ENCODE results near the gene SSR1.

The SSR1 gene

GRCh38 chr6:7258231-7258763 lies 54.7 kb downstream of the SSR1 start:
- no peak for DNase-seq (ENCODE audit: low read depth)

DNA sequence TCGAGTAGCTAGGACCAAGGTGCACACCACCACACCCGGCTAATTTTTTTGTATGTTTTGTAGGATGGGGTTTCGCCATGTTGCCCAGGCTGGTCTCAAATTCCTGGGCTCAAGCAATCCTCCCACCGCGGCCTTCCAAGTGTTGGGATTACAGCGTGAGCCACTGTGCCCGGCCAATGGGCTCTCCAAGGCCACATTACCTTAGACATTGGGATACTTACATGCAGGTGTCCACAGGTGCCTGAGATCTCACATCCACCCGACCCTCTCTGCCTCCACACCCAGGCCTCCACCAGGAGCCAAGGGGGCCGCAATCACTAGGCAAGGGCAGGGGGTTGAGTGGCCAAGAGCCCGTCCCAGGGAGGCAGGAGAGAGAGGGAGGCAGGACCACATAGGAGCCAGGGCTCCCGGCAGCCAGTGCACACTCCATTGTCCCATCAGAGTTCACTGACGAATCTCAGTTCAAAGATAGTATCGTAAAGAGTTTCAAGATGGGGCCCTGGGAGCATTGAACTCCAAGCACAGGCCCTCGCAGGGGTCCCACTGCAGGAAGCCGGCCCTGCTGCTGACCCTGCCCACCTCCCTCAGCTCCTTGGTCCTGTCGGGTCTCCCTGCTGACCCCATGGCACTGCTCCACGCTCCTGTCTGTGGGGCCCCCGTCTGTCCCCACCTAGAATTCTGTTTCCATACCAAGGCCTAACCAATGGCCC lies 55.3 kb downstream of the SSR1 start:
- no peak for DNase-seq (ENCODE audit: low read depth)

DNA sequence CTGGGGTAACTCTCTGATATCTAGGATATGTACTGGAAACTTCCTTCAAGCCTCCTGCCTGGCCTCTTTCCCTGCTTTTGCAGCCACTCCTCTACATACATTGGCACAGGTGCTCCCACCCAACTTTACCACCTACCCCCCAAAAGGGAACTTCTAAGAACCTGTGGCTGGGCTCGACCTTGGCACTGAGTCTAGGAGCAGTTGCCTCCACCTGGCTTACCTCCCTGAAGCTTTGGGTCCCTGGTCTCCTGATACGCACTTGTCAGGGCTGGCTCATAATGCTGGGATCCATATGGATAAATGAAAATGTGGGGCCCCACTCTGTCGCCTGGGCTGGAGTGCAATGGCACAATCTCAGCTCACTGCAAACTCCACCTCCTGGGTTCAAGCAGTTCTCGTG lies 56.2 kb downstream of the SSR1 start:
- no peak for DNase-seq (ENCODE audit: low read depth)

- DNase-seq (ENCODE audit: low read depth): no peak
Measured at GRCh38 chr6:7255918-7256317, 57.1 kb downstream of the SSR1 start.

DNA sequence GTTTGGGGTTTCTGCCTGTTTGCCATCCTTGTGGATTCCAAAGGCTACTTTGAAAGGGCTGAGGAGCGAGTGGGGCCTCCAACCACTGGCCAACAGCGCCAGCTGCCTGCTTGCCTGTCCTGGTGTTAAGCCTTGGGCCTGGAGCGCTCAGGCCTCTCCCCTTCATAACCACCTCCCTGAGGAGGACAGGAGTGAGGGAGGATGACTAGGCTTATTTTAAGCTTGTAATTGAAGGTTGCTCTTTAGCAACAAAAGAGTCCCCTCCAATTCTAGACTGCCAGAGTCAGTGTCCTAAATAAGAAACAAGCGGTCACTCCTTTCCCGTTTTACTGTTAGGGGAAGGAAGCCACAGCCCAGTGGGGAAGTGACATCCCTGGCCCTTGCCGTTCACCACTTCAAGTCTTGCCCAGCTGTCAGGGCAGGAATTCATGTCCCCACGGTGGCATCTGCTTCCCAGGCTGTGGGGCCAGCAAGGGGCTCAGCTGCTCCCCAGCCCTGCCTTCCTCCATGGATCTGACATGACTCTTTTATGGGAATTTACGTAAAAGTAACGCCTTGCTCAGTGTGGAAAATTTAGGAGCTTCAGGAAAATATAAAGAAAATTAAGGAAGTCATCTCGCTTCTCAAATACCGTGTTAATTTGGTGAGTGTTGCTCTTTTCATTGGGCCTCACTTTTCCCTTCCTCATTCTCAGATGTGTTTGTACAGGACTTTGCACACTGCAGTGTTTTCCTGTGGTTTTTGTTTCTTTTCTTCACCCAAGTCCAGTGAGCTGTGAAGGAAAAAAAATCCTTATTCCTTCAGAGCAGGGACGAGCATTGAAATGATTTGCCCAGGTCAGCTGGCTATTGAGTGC lies 57.8 kb downstream of the SSR1 start:
- no peak for DNase-seq (ENCODE audit: low read depth)

DNA sequence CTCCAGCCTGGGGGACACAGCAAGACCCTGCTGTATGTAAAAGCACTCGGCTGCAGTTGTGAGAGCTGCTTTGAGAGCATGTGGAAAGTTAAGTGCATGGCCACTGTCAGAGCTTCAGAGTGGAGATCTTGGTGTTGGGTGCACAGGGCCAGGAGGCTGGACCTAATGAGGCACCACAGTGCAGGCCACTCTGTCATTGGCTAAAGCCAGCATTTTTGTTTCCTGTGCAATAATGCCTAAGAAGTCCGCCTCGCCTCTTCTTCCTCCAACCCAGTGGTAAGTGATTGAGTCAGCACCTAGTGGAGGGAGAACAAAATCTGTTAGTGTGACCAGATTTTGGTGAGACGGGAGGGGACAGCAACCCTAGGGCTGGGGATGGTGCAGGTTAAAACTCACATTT lies 60.6 kb downstream of the SSR1 start:
- no peak for DNase-seq (ENCODE audit: low read depth)

GRCh38 chr6:7251646-7252260 lies 61.2 kb downstream of the SSR1 start:
- no peak for DNase-seq (ENCODE audit: low read depth)

DNA sequence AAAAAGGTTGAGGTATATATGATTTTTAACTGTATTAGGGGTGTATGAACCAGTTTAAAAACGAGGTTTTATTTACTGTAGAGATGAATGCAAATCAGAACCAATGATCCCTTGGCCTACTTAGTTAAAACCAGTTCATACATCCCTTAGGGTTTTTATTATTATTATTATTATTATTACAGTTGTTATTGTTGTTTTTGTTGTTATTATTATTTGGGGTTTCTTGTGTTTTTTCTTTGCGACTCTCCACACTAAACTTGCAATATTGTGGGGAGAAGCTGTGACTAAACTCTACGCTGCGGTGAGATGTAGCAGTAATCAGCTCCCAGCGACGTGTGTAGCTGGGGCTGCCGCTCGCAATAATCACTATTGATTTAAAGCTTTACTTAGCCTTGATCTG lies 62.2 kb downstream of the SSR1 start:
- DNase-seq (ENCODE audit: low read depth): no peak

DNA sequence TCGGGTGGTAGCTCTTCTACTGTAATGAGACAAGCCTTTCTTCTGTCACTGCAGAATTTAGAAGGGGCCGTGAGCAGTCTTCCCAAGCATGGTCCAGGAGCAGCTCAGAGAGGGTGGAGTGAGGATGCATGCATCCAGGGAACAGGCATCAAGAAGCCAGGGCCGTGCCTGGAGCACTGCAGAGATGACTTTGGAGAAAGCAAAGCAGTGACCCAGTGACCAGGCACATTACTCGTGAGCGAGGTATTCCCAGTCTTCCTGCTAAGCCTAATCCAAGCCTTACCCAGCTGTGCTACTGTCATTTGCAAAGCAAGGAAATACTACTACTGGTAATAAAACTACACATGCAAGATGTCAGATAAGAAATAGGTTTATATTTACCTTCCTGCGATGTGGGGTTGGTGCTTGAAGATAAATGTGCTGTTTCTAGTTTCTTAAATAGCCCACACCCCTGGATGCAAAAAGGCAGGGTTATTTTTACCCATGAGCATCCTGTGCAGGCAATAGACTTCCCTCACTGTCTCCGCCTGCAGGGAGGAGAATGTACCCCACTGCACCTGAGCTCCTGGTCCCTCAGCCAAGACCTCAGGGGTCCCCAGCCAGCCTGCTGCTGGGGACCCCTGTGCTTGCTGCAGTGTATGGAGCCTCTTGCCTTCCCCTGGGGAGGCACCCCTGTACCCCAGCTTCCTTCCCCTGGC lies 62.9 kb downstream of the SSR1 start:
- DNase-seq (ENCODE audit: low read depth): no peak

DNA sequence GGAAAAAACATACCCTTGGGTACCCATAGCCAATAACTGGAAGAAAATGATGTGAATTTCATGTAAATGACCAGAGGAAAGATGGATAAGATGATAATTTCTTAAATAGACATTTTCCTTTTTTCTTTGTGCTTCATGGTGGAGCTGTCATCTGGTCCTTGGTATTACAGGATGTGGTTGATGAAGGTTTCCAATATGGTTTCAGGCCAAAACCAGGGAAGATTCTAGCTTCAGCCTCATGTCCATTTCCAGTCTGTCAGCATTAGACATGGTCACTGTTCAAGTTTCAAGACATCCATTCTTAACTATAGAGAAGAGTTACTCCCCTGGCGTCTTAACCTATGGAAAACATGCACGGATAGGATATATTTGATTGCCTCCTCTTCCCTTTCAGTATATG lies 63.6 kb downstream of the SSR1 start:
- DNase-seq (ENCODE audit: low read depth): no peak

- DNase-seq (ENCODE audit: low read depth): no peak
Measured at GRCh38 chr6:7247828-7248227, 65.2 kb downstream of the SSR1 start.

- no peak for DNase-seq (ENCODE audit: low read depth)
Measured at GRCh38 chr6:7247179-7247456, 65.9 kb downstream of the SSR1 start.

DNA sequence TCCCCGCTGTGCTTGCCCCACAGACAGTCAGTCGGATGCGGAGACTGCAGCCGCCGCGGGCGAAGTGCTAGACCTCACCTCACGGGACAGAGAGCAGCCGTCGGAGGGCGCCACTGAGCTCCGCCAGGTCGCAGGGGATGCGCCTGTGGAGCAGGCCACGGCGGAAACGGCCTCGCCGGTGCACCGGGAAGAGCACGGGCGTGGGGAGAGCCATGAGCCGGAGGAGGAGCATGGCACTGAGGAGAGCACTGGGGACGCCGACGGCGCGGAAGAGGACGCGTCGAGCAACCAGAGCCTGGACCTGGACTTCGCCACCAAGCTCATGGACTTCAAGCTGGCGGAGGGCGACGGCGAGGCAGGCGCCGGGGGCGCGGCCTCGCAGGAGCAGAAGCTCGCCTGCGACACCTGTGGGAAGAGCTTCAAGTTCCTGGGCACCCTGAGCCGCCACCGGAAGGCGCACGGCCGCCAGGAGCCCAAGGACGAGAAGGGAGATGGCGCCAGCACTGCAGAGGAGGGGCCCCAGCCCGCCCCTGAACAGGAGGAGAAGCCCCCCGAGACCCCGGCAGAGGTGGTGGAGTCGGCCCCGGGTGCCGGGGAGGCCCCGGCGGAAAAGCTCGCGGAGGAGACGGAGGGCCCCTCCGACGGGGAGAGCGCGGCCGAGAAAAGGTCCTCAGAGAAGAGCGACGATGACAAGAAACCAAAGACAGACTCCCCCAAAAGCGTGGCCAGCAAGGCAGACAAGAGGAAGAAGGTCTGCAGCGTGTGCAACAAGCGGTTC lies 66.4 kb downstream of the SSR1 start:
- no peak for DNase-seq (ENCODE audit: low read depth)

DNA sequence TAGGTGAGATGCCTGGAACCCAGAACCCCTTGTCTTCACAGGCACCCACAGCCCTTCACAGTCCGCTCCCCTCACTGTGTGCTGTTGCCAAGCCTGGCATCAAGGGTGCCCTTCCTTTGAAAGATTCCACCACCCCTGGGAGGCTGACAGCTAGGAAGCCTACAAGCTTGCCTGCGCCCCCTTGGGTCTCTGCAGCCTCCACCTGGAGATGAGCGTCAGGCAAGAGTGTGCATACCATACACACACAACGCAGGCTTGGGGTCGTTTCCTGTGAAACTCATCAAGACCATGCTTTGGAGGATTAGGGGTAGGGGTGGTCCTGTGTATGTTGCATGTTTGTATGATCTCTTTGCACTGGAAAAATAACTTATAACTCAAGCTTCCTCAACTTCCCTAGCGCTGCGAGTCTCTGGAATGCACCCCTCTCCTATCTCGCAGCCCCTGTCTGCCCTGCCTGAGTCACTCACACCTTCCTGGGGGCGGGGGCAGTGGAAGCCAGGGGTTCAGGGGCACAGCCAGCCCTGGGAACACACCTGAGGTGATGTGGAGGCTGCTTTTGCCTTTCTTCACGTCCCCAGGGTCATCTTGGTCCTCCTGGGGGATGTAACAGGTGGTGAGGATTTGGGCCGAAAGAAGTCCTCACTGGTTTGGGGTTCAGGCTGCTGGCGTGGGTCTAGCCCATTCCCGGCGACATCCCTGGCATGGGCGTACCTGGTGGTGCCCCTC lies 67.2 kb downstream of the SSR1 start:
- DNase-seq (ENCODE audit: low read depth): no peak

GRCh38 chr6:7243179-7243981 lies 69.6 kb downstream of the SSR1 start:
- DNase-seq (ENCODE audit: low read depth): no peak

DNA sequence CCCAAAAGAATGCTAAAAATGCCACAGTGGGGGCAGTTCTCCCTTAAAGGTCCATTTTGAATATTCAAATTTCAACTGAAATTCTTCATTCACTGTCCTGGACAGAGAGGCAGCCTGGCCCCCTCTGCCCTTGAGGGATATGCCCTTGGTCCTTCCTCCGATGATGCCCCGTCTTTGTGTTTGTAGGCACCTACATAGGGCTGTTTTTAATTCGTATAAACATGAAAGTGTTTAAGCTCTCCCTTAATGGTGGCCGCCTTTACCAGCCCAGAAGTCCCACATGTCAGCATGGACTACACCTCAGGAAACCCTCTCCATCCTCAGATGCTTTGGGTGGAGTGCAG lies 70.2 kb downstream of the SSR1 start:
- no peak for DNase-seq (ENCODE audit: low read depth)

DNA sequence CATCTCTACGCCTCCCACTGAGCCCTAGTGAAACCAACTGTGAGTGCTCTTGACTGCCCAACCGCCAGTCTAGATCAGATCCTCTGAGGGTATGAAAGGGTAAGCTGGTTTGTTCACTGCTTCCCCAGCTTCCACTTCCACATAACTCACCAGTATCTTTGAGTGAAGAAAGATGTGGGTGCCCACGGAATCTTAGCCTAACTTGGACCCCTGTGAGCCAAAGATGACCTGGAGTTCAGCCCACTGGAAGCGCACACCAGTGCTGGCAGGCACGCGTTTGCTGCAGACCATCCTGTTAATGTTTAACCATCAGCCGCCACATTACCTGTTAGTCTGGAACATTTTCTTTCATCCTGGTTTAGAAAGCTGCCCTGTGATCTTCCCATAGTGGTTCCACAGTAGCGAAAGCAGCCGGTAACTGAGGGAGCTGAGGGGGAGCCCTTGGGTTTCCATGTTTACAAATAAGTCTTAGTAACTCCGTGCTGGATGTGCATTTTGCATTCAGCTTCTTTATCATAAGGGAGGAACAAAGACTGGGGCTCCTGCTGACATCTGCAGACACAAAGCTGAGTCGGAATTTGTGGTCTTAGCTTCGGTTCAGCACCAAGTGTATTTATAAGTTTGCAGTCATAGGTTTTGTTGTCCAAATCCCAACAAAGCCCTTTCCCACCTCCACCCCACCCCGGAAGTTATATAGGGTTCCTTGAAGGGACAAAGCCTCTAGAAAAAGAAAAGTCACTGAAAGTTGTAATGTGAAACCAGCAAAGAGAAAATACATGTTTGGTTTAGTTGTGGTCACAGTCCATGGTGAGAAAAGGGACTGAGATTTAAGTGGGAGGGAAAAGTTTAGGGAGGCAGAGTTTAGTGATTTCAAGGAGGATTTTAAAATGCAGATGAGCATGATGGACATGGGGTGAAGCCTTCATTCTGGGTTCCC lies 71.0 kb downstream of the SSR1 start:
- DNase-seq (ENCODE audit: low read depth): no peak

GRCh38 chr6:7241160-7241559 lies 71.8 kb downstream of the SSR1 start:
- DNase-seq (ENCODE audit: low read depth): no peak

GRCh38 chr6:7240351-7240750 lies 72.6 kb downstream of the SSR1 start:
- no peak for DNase-seq (ENCODE audit: low read depth)

Data from HS-27A (cell line).